Measurements from ENCODE around the gene SEMA6D. TPM values are rescaled to one million over a fixed set of nuclear protein-coding genes. Genes with fewer than 3 reads are reported as not detected.

SEMA6D gene
- polyA plus RNA-seq, 4 donors, result 29.5 to 47.7 (median 40.1) TPM

- no peak for DNase-seq (ENCODE audit: low read depth in 4 of 4, low spot score in 3 of 4)
Observed at GRCh38 chr15:47741907-47742306, 24.6 kb downstream of the SEMA6D start.

GRCh38 chr15:47742334-47742733 is 25.0 kb downstream of the SEMA6D start:
- no peak for DNase-seq (ENCODE audit: low read depth in 4 of 4, low spot score in 3 of 4)

GRCh38 chr15:47742742-47743141 is 25.4 kb downstream of the SEMA6D start:
- no peak for DNase-seq (ENCODE audit: low read depth in 4 of 4, low spot score in 3 of 4)

- no peak for DNase-seq (ENCODE audit: low read depth in 4 of 4, low spot score in 3 of 4)
Observed at GRCh38 chr15:47743385-47743784, 26.1 kb downstream of the SEMA6D start.

GRCh38 chr15:47743886-47744285 is 26.6 kb downstream of the SEMA6D start:
- no peak for DNase-seq (ENCODE audit: low read depth in 4 of 4, low spot score in 3 of 4)

GRCh38 chr15:47744496-47744895 is 27.2 kb downstream of the SEMA6D start:
- no peak for DNase-seq (ENCODE audit: low read depth in 4 of 4, low spot score in 3 of 4)

GRCh38 chr15:47744973-47745372 is 27.7 kb downstream of the SEMA6D start:
- no peak for DNase-seq (ENCODE audit: low read depth in 4 of 4, low spot score in 3 of 4)

GRCh38 chr15:47746516-47746915 is 29.2 kb downstream of the SEMA6D start:
- DNase-seq (ENCODE audit: low read depth in 4 of 4, low spot score in 3 of 4), result no peak

GRCh38 chr15:47750030-47750739 is 32.9 kb downstream of the SEMA6D start:
- DNase-seq (ENCODE audit: low read depth in 4 of 4, low spot score in 3 of 4), result no peak

- DNase-seq (ENCODE audit: low read depth in 4 of 4, low spot score in 3 of 4), result no peak
Observed at GRCh38 chr15:47750740-47751262, 33.5 kb downstream of the SEMA6D start.

- no peak for DNase-seq (ENCODE audit: low read depth in 4 of 4, low spot score in 3 of 4)
Observed at GRCh38 chr15:47753591-47753990, 36.3 kb downstream of the SEMA6D start.

- no peak for DNase-seq (ENCODE audit: low read depth in 4 of 4, low spot score in 3 of 4)
Observed at GRCh38 chr15:47754312-47754711, 37.0 kb downstream of the SEMA6D start.

- no peak for DNase-seq (ENCODE audit: low read depth in 4 of 4, low spot score in 3 of 4)
Observed at GRCh38 chr15:47755941-47756340, 38.6 kb downstream of the SEMA6D start.

- no peak for DNase-seq (ENCODE audit: low read depth in 4 of 4, low spot score in 3 of 4)
Observed at GRCh38 chr15:47756872-47757271, 39.6 kb downstream of the SEMA6D start.

GRCh38 chr15:47757331-47757730 is 40.0 kb downstream of the SEMA6D start:
- no peak for DNase-seq (ENCODE audit: low read depth in 4 of 4, low spot score in 3 of 4)

- no peak for DNase-seq (ENCODE audit: low read depth in 4 of 4, low spot score in 3 of 4)
Observed at GRCh38 chr15:47762621-47763020, 45.3 kb downstream of the SEMA6D start.

- DNase-seq (ENCODE audit: low read depth in 4 of 4, low spot score in 3 of 4), result no peak
Observed at GRCh38 chr15:47764666-47765065, 47.4 kb downstream of the SEMA6D start.

- DNase-seq (ENCODE audit: low read depth in 4 of 4, low spot score in 3 of 4), result no peak
Observed at GRCh38 chr15:47766406-47766805, 49.1 kb downstream of the SEMA6D start.

GRCh38 chr15:47767035-47767434 is 49.7 kb downstream of the SEMA6D start:
- no peak for DNase-seq (ENCODE audit: low read depth in 4 of 4, low spot score in 3 of 4)

- DNase-seq (ENCODE audit: low read depth in 4 of 4, low spot score in 3 of 4), result no peak
Observed at GRCh38 chr15:47768735-47769134, 51.4 kb downstream of the SEMA6D start.

GRCh38 chr15:47769166-47769565 is 51.9 kb downstream of the SEMA6D start:
- no peak for DNase-seq (ENCODE audit: low read depth in 4 of 4, low spot score in 3 of 4)

- peak in 2 of 4 donors; percentile 27 for DNase-seq (ENCODE audit: low read depth in 4 of 4, low spot score in 3 of 4)
Observed at GRCh38 chr15:47773143-47773542, 55.8 kb downstream of the SEMA6D start.

Data from left renal pelvis (tissue), 4 donors.